HK-2 (cell line): Measurements from ENCODE around the gene PRPF19.
"Not testable (repeated sequence)": the region's sequence is repeated elsewhere in the genome, so short reads cannot be mapped to it uniquely, and the experiment has no call there.

ENCODE experiments used
- DNase-seq: peaks from one replicate; pipeline ENCODE4 v3.0.0-alpha.2; 2018; ENCODE audit not compliant: unreplicated experiment

The PRPF19 gene

GRCh38 chr11:60923800-60924109 lies 17.4 kb upstream of the PRPF19 start:
- no peak for DNase-seq

GRCh38 chr11:60923326-60923725 lies 16.9 kb upstream of the PRPF19 start:
- DNase-seq = no peak

GRCh38 chr11:60922906-60923305 lies 16.5 kb upstream of the PRPF19 start:
- DNase-seq = no peak

GRCh38 chr11:60921777-60922335 lies 15.5 kb upstream of the PRPF19 start:
- no peak for DNase-seq

- no peak for DNase-seq
Measured at GRCh38 chr11:60921259-60921658, 14.9 kb upstream of the PRPF19 start.

- DNase-seq = no peak
Measured at GRCh38 chr11:60919956-60920355, 13.6 kb upstream of the PRPF19 start.

GRCh38 chr11:60919320-60919719 lies 12.9 kb upstream of the PRPF19 start:
- DNase-seq = no peak

GRCh38 chr11:60918939-60919265 lies 12.5 kb upstream of the PRPF19 start:
- no peak for DNase-seq

- no peak for DNase-seq
Measured at GRCh38 chr11:60918251-60918938, 12.0 kb upstream of the PRPF19 start.

- DNase-seq = no peak
Measured at GRCh38 chr11:60917267-60917666, 10.9 kb upstream of the PRPF19 start.

- DNase-seq = no peak
Measured at GRCh38 chr11:60916669-60917206, 10.4 kb upstream of the PRPF19 start.

- peak; percentile 61 for DNase-seq
Measured at GRCh38 chr11:60915248-60915914, 9.0 kb upstream of the PRPF19 start.

GRCh38 chr11:60914633-60915247 lies 8.4 kb upstream of the PRPF19 start:
- DNase-seq = peak; percentile 17

- peak; percentile 78 for DNase-seq
Measured at GRCh38 chr11:60913793-60914632, 7.6 kb upstream of the PRPF19 start, which contains the start of gene TMEM109. Gene TMEM109 (plus strand): TSS chr11:60914158. CDS start chr11:60919694, 5,536 bp downstream.

GRCh38 chr11:60912851-60913528 lies 6.6 kb upstream of the PRPF19 start:
- DNase-seq = no peak

- no peak for DNase-seq
Measured at GRCh38 chr11:60912223-60912850, 6.0 kb upstream of the PRPF19 start.

GRCh38 chr11:60910711-60911380 lies 4.5 kb upstream of the PRPF19 start:
- no peak for DNase-seq

- DNase-seq = no peak
Measured at GRCh38 chr11:60910281-60910687, 3.9 kb upstream of the PRPF19 start.

GRCh38 chr11:60909680-60910280 lies 3.4 kb upstream of the PRPF19 start:
- not testable (repeated sequence) for DNase-seq

- no peak for DNase-seq
Measured at GRCh38 chr11:60908803-60909202, 2.4 kb upstream of the PRPF19 start.
